T follicular helper cell (primary cell): ENCODE measurements around the gene UBE2G2.

Experiments
- DNase-seq: peaks from one replicate; pipeline ENCODE4 v3.0.0-alpha.2; 2020; ENCODE audit warnings: low read depth

UBE2G2 gene

GRCh38 chr21:44727321-44727720, 74.3 kb downstream of the UBE2G2 start:
- no peak for DNase-seq

GRCh38 chr21:44726826-44727225, 74.8 kb downstream of the UBE2G2 start:
- no peak for DNase-seq

GRCh38 chr21:44724926-44725325, 76.7 kb downstream of the UBE2G2 start:
- DNase-seq: no peak

GRCh38 chr21:44724196-44724595, 77.4 kb downstream of the UBE2G2 start:
- no peak for DNase-seq

GRCh38 chr21:44723177-44724131, 78.2 kb downstream of the UBE2G2 start:
- no peak for DNase-seq

- DNase-seq: no peak
Observed at GRCh38 chr21:44722731-44723130, 78.9 kb downstream of the UBE2G2 start.

GRCh38 chr21:44720170-44720569, 81.5 kb downstream of the UBE2G2 start:
- no peak for DNase-seq
